ENCODE measurements around the gene DUSP12. TPM values are rescaled to one million over a fixed set of nuclear protein-coding genes. Genes with fewer than 3 reads are reported as not detected.
A peak's percentile ranks its signal among the peaks of the same experiment; 100 is the strongest.

The DUSP12 gene
- total and polyA plus RNA-seq, 4 donors = 7.9 to 18.2 (median 12.5) TPM

DNA sequence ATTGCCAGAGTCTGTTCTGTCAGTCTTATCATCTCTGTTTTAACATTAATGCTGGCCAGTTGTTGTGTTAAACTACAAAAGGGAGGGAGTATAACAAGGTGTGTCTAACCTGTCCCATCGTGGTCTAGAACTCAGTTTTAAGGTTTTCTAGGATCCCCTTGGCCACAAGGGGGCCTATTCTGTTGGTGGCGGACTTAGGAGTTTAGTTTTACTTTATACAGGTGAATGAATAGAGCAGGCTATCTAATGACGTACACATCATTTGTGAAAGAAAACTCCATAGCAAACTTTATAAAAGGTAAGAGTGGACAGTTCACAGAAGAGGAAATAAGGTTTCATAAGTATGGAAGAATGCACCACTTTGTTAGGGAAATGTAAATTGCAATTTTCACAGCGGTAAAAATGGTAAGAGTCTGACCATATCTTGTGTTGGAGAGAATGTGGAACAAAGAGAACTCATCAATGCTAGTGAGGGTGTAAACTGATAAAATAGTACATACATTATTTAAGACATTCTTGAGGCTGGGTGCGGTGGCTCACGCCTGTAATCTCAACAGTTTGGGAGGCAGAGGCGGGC is 14.0 kb downstream of the DUSP12 start:
- peak overlapping the region in 1 of 2 donors; percentile 1 for H3K27ac ChIP-seq (ENCODE audit: low read depth in 1 of 2, low read length in 2 of 2)
- WGBS = 66% methylated on average over 7 of the region's 7 CpGs
- no peak overlapping the region for H3K4me3 ChIP-seq (ENCODE audit: low read depth in 1 of 3, low read length in 3 of 3)
- peaks cover 0 to 5% (median 3%) of the 10 kb centered on the region in 4 donors for H3K36me3 ChIP-seq (ENCODE audit: control insufficient read depth in 4 of 4, insufficient read depth in 3 of 4, low read depth in 1 of 4, low read length in 3 of 4)
- H3K9ac ChIP-seq (ENCODE audit: low read depth in 1 of 2, low read length in 2 of 2) = no peak overlapping the region
- DNase-seq (ENCODE audit: low spot score) = no peak
- H3K4me1 ChIP-seq (ENCODE audit: control insufficient read depth in 4 of 4, insufficient read depth in 4 of 4, low read length in 3 of 4) = peaks cover 4 to 21% (median 16%) of the 10 kb centered on the region in 4 donors
- no peaks in the 10 kb centered on the region for H3K27me3 ChIP-seq (ENCODE audit: control insufficient read depth in 4 of 4, insufficient read depth in 4 of 4, low read length in 3 of 4)
- TF ChIP-seq FOXA1 (IDR thresholded peaks at IDR 0.05) = no peak
- TF ChIP-seq RAD21 (IDR thresholded peaks at IDR 0.05) = peak; percentile 61 to 78
- TF ChIP-seq EGR1 (IDR thresholded peaks at IDR 0.05; ENCODE audit: low read depth in 2 of 2) = no peak
- TF ChIP-seq RXRA (IDR thresholded peaks at IDR 0.05) = no peak
- TF ChIP-seq YY1 (IDR thresholded peaks at IDR 0.05) = no peak
- TF ChIP-seq, protein P1, sequence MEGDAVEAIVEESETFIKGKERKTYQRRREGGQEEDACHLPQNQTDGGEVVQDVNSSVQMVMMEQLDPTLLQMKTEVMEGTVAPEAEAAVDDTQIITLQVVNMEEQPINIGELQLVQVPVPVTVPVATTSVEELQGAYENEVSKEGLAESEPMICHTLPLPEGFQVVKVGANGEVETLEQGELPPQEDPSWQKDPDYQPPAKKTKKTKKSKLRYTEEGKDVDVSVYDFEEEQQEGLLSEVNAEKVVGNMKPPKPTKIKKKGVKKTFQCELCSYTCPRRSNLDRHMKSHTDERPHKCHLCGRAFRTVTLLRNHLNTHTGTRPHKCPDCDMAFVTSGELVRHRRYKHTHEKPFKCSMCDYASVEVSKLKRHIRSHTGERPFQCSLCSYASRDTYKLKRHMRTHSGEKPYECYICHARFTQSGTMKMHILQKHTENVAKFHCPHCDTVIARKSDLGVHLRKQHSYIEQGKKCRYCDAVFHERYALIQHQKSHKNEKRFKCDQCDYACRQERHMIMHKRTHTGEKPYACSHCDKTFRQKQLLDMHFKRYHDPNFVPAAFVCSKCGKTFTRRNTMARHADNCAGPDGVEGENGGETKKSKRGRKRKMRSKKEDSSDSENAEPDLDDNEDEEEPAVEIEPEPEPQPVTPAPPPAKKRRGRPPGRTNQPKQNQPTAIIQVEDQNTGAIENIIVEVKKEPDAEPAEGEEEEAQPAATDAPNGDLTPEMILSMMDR (IDR thresholded peaks at IDR 0.05; ENCODE audit: low read depth, low read length, missing input control) = peak; percentile 55
- TF ChIP-seq, protein P2, sequence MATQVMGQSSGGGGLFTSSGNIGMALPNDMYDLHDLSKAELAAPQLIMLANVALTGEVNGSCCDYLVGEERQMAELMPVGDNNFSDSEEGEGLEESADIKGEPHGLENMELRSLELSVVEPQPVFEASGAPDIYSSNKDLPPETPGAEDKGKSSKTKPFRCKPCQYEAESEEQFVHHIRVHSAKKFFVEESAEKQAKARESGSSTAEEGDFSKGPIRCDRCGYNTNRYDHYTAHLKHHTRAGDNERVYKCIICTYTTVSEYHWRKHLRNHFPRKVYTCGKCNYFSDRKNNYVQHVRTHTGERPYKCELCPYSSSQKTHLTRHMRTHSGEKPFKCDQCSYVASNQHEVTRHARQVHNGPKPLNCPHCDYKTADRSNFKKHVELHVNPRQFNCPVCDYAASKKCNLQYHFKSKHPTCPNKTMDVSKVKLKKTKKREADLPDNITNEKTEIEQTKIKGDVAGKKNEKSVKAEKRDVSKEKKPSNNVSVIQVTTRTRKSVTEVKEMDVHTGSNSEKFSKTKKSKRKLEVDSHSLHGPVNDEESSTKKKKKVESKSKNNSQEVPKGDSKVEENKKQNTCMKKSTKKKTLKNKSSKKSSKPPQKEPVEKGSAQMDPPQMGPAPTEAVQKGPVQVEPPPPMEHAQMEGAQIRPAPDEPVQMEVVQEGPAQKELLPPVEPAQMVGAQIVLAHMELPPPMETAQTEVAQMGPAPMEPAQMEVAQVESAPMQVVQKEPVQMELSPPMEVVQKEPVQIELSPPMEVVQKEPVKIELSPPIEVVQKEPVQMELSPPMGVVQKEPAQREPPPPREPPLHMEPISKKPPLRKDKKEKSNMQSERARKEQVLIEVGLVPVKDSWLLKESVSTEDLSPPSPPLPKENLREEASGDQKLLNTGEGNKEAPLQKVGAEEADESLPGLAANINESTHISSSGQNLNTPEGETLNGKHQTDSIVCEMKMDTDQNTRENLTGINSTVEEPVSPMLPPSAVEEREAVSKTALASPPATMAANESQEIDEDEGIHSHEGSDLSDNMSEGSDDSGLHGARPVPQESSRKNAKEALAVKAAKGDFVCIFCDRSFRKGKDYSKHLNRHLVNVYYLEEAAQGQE (IDR thresholded peaks at IDR 0.05) = no peak
- no peak for TF ChIP-seq TAF1 (conservative IDR thresholded peaks at IDR 0.05)
- no peaks in the 10 kb centered on the region for H3K9me3 ChIP-seq (ENCODE audit: control insufficient read depth in 4 of 4, low read length in 3 of 4)

DNA sequence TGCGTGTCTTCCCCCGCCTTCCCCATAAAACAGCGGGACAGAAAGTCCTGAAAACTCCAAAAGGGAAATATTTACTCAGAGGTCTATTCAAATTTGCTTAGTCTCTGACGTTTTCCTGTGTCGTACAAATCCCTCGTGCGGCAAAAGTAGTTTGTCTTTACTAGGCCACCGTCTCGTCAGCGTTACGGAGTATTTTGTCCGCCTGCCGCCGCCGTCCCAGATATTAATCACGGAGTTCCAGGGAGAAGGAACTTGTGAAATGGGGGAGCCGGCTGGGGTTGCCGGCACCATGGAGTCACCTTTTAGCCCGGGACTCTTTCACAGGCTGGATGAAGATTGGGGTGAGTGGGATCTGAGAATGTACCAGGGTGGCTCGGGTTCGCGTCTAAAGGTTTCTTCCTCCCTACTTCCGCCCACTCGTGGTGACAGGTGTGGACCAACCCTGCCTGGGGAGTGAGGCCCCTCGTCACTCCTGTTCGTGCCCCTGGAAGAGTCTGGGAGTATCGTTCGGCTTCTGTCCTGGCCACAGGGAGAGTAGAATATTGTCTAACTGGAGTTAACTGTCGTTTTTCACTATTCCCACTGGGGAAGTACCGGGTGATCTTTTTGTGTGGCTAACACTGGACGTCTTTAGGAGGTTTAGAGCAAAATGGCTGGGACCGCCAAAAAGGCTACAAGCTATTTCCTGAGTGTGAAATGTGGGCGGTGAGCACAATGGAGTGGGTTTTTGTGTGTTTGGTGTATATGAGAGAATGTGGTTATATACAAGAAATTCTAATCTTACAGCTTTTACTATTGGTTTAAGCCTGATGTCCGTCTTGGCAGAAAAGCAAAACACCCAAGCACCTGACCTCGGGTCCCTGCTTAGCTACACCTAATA is 16.8 kb downstream of the DUSP12 start, which contains the start of gene ATF6:
Gene ATF6, plus strand, starts transcription at position 219 of the 880 bp plus-strand sequence. Its CDS starts 41 bp downstream, at position 260.
- H3K36me3 ChIP-seq (ENCODE audit: control insufficient read depth in 4 of 4, insufficient read depth in 3 of 4, low read depth in 1 of 4, low read length in 3 of 4) = peaks cover 0 to 2% (median 0%) of the 10 kb centered on the region in 4 donors
- peak within 1 kb of the TSS; percentile 92 to 99 for H3K27ac ChIP-seq (ENCODE audit: low read depth in 1 of 2, low read length in 2 of 2)
- H3K4me3 ChIP-seq (ENCODE audit: low read depth in 1 of 3, low read length in 3 of 3) = peak within 1 kb of the TSS; percentile 64 to 100 (median 93)
- no peaks in the 10 kb centered on the region for H3K9me3 ChIP-seq (ENCODE audit: control insufficient read depth in 4 of 4, low read length in 3 of 4)
- DNase-seq (ENCODE audit: low spot score) = peak; percentile 91
- under 1% methylated on average over 35 of the region's 35 CpGs for WGBS
- H3K4me1 ChIP-seq (ENCODE audit: control insufficient read depth in 4 of 4, insufficient read depth in 4 of 4, low read length in 3 of 4) = peaks cover 4 to 33% (median 23%) of the 10 kb centered on the region in 4 donors
- H3K27me3 ChIP-seq (ENCODE audit: control insufficient read depth in 4 of 4, insufficient read depth in 4 of 4, low read length in 3 of 4) = no peaks in the 10 kb centered on the region
- peak within 1 kb of the TSS; percentile 97 to 100 for H3K9ac ChIP-seq (ENCODE audit: low read depth in 1 of 2, low read length in 2 of 2)
- TF ChIP-seq TAF1 (conservative IDR thresholded peaks at IDR 0.05) (peak; percentile 63), JUND (IDR thresholded peaks at IDR 0.05) (peak; percentile 85 to 92), FOXA1 (IDR thresholded peaks at IDR 0.05) (peak; percentile 89), GABPA (IDR thresholded peaks at IDR 0.05 in 1 of 2, conservative IDR thresholded peaks at IDR 0.05 in 1 of 2) (peak; percentile 59 to 87), NR2F2 (IDR thresholded peaks at IDR 0.05) (peak; percentile 41), HNF4A (conservative IDR thresholded peaks at IDR 0.05) (peak; percentile 31 to 58), FOXA2 (IDR thresholded peaks at IDR 0.05) (peak; percentile 85), RAD21 (IDR thresholded peaks at IDR 0.05) (peak in 1 of 2 donors; percentile 5), HNF4G (IDR thresholded peaks at IDR 0.05) (no peak)
- TF ChIP-seq, protein P1 (IDR thresholded peaks at IDR 0.05; ENCODE audit: low read depth, low read length, missing input control) = no peak
- TF ChIP-seq, protein P2 (IDR thresholded peaks at IDR 0.05) = peak; percentile 87
- TF ChIP-seq, protein P3, sequence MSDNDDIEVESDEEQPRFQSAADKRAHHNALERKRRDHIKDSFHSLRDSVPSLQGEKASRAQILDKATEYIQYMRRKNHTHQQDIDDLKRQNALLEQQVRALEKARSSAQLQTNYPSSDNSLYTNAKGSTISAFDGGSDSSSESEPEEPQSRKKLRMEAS (IDR thresholded peaks at IDR 0.05) = peak; percentile 99
